Esophagus muscularis mucosa (tissue), 3 donors: ENCODE measurements around the gene GIPC1.

Experiments
- POLR2A ChIP-seq: fragments of 450-650 bp; IDR thresholded peaks from one replicate; pipeline ENCODE4 v1.6.1; 2017; ENCODE audit warnings: antibody characterized with exemption, moderate library complexity, mild to moderate bottlenecking, low read depth
- TF ChIP-seq, protein P1 (sequence below), 3 experiments: fragments of 200-600 bp in 2 of 3; fragments of 450-650 bp in 1 of 3; sonication (generic) in 2 of 3; IDR thresholded peaks; one replicate each; pipeline ENCODE4 v1.5.1; 2017 to 2019; ENCODE audit warnings: antibody characterized with exemption in 3 of 3, mild to moderate bottlenecking in 2 of 3, moderate library complexity in 1 of 3

DNA sequence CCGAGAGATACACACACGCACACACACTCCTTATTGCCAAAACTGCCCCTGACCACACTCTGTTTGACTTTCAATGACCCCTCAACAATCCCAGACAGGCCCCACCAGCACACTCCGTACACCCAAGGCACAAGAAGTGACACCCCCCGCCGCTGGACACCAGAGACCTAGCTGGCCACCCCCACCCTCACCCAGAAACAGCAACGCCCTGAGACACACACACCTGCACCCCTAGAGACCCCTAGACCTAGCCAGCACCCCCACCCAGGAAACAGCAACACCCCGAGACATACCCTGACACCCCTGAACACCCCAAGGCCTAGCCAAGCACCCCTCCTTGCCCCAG is 19.6 kb downstream of the GIPC1 start:
- no peak for TF ChIP-seq POLR2A
- TF ChIP-seq, protein P1, sequence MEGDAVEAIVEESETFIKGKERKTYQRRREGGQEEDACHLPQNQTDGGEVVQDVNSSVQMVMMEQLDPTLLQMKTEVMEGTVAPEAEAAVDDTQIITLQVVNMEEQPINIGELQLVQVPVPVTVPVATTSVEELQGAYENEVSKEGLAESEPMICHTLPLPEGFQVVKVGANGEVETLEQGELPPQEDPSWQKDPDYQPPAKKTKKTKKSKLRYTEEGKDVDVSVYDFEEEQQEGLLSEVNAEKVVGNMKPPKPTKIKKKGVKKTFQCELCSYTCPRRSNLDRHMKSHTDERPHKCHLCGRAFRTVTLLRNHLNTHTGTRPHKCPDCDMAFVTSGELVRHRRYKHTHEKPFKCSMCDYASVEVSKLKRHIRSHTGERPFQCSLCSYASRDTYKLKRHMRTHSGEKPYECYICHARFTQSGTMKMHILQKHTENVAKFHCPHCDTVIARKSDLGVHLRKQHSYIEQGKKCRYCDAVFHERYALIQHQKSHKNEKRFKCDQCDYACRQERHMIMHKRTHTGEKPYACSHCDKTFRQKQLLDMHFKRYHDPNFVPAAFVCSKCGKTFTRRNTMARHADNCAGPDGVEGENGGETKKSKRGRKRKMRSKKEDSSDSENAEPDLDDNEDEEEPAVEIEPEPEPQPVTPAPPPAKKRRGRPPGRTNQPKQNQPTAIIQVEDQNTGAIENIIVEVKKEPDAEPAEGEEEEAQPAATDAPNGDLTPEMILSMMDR (IDR thresholded peaks at IDR 0.05) = no peak
